Measurements from ENCODE around the gene RITA1. TPM values are rescaled to one million over a fixed set of nuclear protein-coding genes. Genes with fewer than 3 reads are reported as not detected.

Gene RITA1
- total RNA-seq, 2 donors from 2014 or later = 18.8 to 20.3 TPM

DNA sequence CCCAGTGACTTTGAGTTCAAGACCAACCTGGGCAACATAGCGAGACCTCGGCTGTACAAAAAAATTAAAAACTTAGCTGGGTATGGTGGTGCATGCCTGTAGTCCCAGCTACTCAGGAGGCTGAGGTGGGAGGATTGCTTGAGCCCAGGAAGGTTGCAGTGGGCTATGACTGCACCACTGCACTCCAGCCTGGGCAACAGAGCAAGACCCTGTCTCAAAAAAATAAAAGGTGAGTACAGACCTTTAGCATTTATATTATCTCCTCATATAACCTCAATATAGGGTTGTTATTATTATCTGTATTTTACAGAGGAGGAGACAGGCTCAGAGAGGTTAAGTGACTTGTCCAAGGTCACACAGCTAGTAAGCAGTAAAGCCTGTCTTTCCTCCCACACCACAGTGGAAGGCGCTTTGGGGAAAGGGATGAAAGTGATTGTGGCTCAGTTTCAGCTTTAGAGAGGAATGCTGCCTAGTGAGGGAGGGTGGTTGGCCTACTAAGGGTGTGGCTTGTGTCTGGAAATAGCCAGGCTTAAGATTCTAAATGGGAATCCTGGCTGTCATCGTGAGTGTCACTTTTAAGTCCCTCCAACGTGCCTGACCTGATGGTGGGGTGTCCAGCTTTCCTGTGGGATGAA lies 43.0 kb downstream of the RITA1 start:
- Mint-ChIP-seq H3K9me3 (peaks cover 7% of the 10 kb centered on the region), H3K27me3 (ENCODE audit: insufficient read depth) (no peaks in the 10 kb centered on the region), H3K4me3 (no peak overlapping the region), H3K4me1 (peaks cover 28% of the 10 kb centered on the region), H3K27ac (peak overlapping the region; percentile 39), H3K36me3 (ENCODE audit: low read depth) (peaks cover 38% of the 10 kb centered on the region)
- no peak for DNase-seq
- WGBS, 2 experiments (ENCODE audit: insufficient coverage in 1 of 2, insufficient read length in 1 of 2) = 91 to 100% methylated on average over 2 to 5 of the region's 5 CpGs
- H3K9me3 ChIP-seq (ENCODE audit: control insufficient read depth, low read length) = peaks cover 11% of the 10 kb centered on the region
- H3K9ac ChIP-seq (ENCODE audit: extremely low read depth, low read length, poor library complexity, severe bottlenecking) = no peak overlapping the region
- H3K27me3 ChIP-seq (ENCODE audit: control insufficient read depth, insufficient read depth, low read length, poor library complexity, severe bottlenecking) = no peaks in the 10 kb centered on the region
- no peak overlapping the region for H3K4me3 ChIP-seq (ENCODE audit: low read length)
- peaks cover 17% of the 10 kb centered on the region for H3K36me3 ChIP-seq (ENCODE audit: control insufficient read depth, insufficient read depth, low read length)
- H3K27ac ChIP-seq (ENCODE audit: low read depth, low read length) = peak overlapping the region; percentile 0
- peaks cover 23% of the 10 kb centered on the region for H3K4me1 ChIP-seq (ENCODE audit: control insufficient read depth, insufficient read depth, low read length)
- TF ChIP-seq, protein P1, sequence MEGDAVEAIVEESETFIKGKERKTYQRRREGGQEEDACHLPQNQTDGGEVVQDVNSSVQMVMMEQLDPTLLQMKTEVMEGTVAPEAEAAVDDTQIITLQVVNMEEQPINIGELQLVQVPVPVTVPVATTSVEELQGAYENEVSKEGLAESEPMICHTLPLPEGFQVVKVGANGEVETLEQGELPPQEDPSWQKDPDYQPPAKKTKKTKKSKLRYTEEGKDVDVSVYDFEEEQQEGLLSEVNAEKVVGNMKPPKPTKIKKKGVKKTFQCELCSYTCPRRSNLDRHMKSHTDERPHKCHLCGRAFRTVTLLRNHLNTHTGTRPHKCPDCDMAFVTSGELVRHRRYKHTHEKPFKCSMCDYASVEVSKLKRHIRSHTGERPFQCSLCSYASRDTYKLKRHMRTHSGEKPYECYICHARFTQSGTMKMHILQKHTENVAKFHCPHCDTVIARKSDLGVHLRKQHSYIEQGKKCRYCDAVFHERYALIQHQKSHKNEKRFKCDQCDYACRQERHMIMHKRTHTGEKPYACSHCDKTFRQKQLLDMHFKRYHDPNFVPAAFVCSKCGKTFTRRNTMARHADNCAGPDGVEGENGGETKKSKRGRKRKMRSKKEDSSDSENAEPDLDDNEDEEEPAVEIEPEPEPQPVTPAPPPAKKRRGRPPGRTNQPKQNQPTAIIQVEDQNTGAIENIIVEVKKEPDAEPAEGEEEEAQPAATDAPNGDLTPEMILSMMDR (conservative IDR thresholded peaks at IDR 0.05) = no peak

DNA sequence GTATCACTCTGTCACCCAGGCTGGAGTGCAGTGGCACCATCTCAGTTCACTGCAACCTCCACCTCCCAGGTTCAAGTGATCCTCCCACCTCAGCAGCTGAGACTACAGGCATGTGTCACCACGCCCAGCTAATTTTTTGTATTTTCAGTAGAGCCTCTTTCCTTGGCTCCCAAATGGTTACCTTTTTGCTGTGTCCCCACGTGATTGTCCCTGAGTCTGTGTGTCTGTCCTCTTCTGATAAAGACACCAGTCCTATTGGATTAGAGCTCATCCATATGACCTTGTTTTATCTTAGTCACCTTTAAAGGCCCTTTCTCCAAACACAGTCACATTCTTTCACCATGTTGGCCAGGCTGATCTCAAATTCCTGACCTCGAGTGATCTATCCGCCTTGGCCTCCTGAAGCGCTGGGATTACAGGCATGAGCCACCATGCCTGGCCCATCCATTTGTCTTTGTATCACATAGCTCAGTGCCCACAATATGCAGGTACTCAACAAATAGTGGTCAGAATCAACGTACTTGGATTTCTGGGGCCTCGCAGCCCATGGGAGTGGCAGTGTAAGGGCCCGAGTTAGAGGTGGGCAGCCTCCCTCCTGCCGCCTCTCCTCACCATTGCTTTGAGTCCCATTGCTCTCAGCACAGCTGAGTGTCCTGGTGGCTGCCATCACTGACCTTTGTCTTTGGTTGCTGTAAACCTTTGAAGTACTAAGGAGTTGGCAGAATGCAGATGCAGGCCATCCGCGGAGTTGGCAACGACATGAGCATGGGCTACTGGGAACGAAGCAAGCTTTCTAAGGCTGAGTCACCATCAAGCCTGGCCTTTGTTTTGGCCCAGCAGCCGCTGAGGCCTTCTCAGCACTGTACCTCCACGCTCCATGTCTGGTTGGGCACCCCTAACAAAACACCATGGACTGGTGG lies 45.1 kb downstream of the RITA1 start:
- no peaks in the 10 kb centered on the region for H3K27me3 ChIP-seq (ENCODE audit: control insufficient read depth, insufficient read depth, low read length, poor library complexity, severe bottlenecking)
- 89 to 93% methylated on average over 11 to 15 of the region's 15 CpGs for WGBS, 2 experiments (ENCODE audit: insufficient coverage in 1 of 2, insufficient read length in 1 of 2)

More for the DNA sequence above, 45.1 kb downstream of the RITA1 start:
- Histone ChIP-seq H3K36me3 (ENCODE audit: control insufficient read depth, insufficient read depth, low read length) (peaks cover 17% of the 10 kb centered on the region), H3K9me3 (ENCODE audit: control insufficient read depth, low read length) (peaks cover 11% of the 10 kb centered on the region), H3K4me1 (ENCODE audit: control insufficient read depth, insufficient read depth, low read length) (peaks cover 24% of the 10 kb centered on the region), H3K9ac (ENCODE audit: extremely low read depth, low read length, poor library complexity, severe bottlenecking) (peak overlapping the region; percentile 13), H3K4me3 (ENCODE audit: low read length) (peak overlapping the region; percentile 61), H3K27ac (ENCODE audit: low read depth, low read length) (no peak overlapping the region)
- Mint-ChIP-seq H3K27ac (peak overlapping the region; percentile 14), H3K4me3 (no peak overlapping the region), H3K36me3 (ENCODE audit: low read depth) (peaks cover 38% of the 10 kb centered on the region), H3K4me1 (peaks cover 31% of the 10 kb centered on the region), H3K9me3 (peaks cover 7% of the 10 kb centered on the region), H3K27me3 (ENCODE audit: insufficient read depth) (no peaks in the 10 kb centered on the region)
- TF ChIP-seq, protein P1 (conservative IDR thresholded peaks at IDR 0.05) = no peak
- DNase-seq = no peak
